ENCODE results near the gene NT5DC2. TPM values are rescaled to one million over a fixed set of nuclear protein-coding genes. Genes with fewer than 3 reads are reported as not detected.

Gene NT5DC2
- total RNA-seq, 1 donor from 2014 or later: 9.9 TPM

GRCh38 chr3:52535411-52536111, 1.9 kb upstream of the NT5DC2 start:
- no peak for ATAC-seq (ENCODE audit: low read depth)
- DNase-seq: no peak
- intact Hi-C loops (cut with micrococcal nuclease): loop anchor here (1.0 to 10.0 kb wide), 11 partner anchors 63 to 1148 kb away; partner anchors contain the start of genes ACY1, DUSP7, GNL3 and ITIH1
- POLR2A ChIA-PET: interaction anchor here (0.7 to 1.3 kb wide), 12 partner anchors 9 to 1151 kb away, joined by 3 to 5 read pairs (median 3); partner anchors contain the start of genes GLYCTK, GNL3, MANF and PBRM1
- peaks cover 42% of the 10 kb centered on the region for H3K4me1 Mint-ChIP-seq
- TF ChIP-seq CTCF (IDR thresholded peaks at IDR 0.05): no peak
- H3K9me3 Mint-ChIP-seq: no peaks in the 10 kb centered on the region
- H3K36me3 Mint-ChIP-seq (ENCODE audit: low read depth): peaks cover 19% of the 10 kb centered on the region
- H3K27ac Mint-ChIP-seq: peak overlapping the region; percentile 96
- CTCF ChIA-PET: interaction anchor here (0.8 to 1.2 kb wide), 2 partner anchors 9 to 123 kb away, joined by 3 to 4 read pairs; no protein-coding TSS in a partner anchor
- H3K27me3 Mint-ChIP-seq: no peaks in the 10 kb centered on the region
- peak overlapping the region; percentile 98 for H3K4me3 Mint-ChIP-seq

- Mint-ChIP-seq H3K27me3 (no peaks in the 10 kb centered on the region), H3K4me1 (peaks cover 42% of the 10 kb centered on the region), H3K4me3 (peak overlapping the region; percentile 79), H3K27ac (no peak overlapping the region), H3K36me3 (ENCODE audit: low read depth) (peaks cover 17% of the 10 kb centered on the region), H3K9me3 (no peaks in the 10 kb centered on the region)
- intact Hi-C loops (cut with micrococcal nuclease): loop anchor here (5.0 to 10.0 kb wide), 8 partner anchors 240 to 1147 kb away; partner anchors contain the start of genes ACY1, DUSP7, ITIH1 and MANF
- ChIA-PET CTCF (no interaction called here), POLR2A (no interaction called here)
- DNase-seq (no peak), ATAC-seq (ENCODE audit: low read depth) (no peak)
- no peak for TF ChIP-seq CTCF (IDR thresholded peaks at IDR 0.05)
These were observed 875 bp upstream of the NT5DC2 start for GRCh38 chr3:52534281-52535183.

GRCh38 chr3:52532838-52533622, 627 bp downstream of the NT5DC2 start:
- H3K4me3 Mint-ChIP-seq: peak overlapping the region; percentile 73

GRCh38 chr3:52532517-52532837, 1.2 kb downstream of the NT5DC2 start:
- no peak for TF ChIP-seq CTCF (IDR thresholded peaks at IDR 0.05)
- Mint-ChIP-seq H3K27ac (no peak overlapping the region), H3K36me3 (ENCODE audit: low read depth) (peaks cover 5% of the 10 kb centered on the region), H3K4me3 (peak overlapping the region; percentile 73), H3K9me3 (no peaks in the 10 kb centered on the region), H3K27me3 (no peaks in the 10 kb centered on the region), H3K4me1 (peaks cover 24% of the 10 kb centered on the region)
- ChIA-PET CTCF (no interaction called here), POLR2A (interaction anchor here (0.5 kb wide), 1 partner anchor 520 kb away, joined by 5 read pairs; no protein-coding TSS in a partner anchor)
- ATAC-seq (ENCODE audit: low read depth) (no peak), DNase-seq (no peak)
- intact Hi-C loops (cut with micrococcal nuclease): loop anchor here (10.0 kb wide), 5 partner anchors 242 to 632 kb away; partner anchors contain the start of genes ACY1, ITIH1, NEK4 and POC1A

More at GRCh38 chr3:52532838-52533622, 627 bp downstream of the NT5DC2 start:
- DNase-seq (peak; percentile 43), ATAC-seq (ENCODE audit: low read depth) (no peak)
- POLR2A ChIA-PET: no interaction called here
- peaks cover 30% of the 10 kb centered on the region for H3K4me1 Mint-ChIP-seq
- CTCF ChIA-PET: no interaction called here
- H3K27me3 Mint-ChIP-seq: no peaks in the 10 kb centered on the region
- intact Hi-C loops (cut with micrococcal nuclease): loop anchor here (1.0 to 10.0 kb wide), 6 partner anchors 35 to 632 kb away; partner anchors contain the start of genes ACY1, ITIH1, NEK4 and POC1A
- no peak overlapping the region for H3K27ac Mint-ChIP-seq
- peaks cover 10% of the 10 kb centered on the region for H3K36me3 Mint-ChIP-seq (ENCODE audit: low read depth)
- H3K9me3 Mint-ChIP-seq: no peaks in the 10 kb centered on the region
- TF ChIP-seq CTCF (IDR thresholded peaks at IDR 0.05): no peak

Measured in activated B cell treated with CpG ODN at 0.5 μM for 24 hours (primary cell).